Measurements from ENCODE around the gene PLD1. TPM values are rescaled to one million over a fixed set of nuclear protein-coding genes. Genes with fewer than 3 reads are reported as not detected.

PLD1 gene
- total and polyA plus RNA-seq, 9 donors, result 24.6 to 125 (median 52.1) TPM

GRCh38 chr3:171672538-171672937, 137.7 kb downstream of the PLD1 start:
- Histone ChIP-seq H3K4me1 (ENCODE audit: insufficient read depth) (no peaks in the 10 kb centered on the region), H3K36me3 (no peaks in the 10 kb centered on the region), H3K4me3 (no peak overlapping the region), H3K9me3 (no peaks in the 10 kb centered on the region), H3K27ac (no peak overlapping the region), H3K27me3 (no peaks in the 10 kb centered on the region)
- 98 to 99% (median 99%) methylated on average over 5 of the region's 5 CpGs for WGBS, 3 donors
- intact Hi-C loops (cut with DNase I), result no loop called here
- no peak for TF ChIP-seq EP300 (IDR thresholded peaks at IDR 0.05)
- no peak for TF ChIP-seq POLR2A (IDR thresholded peaks at IDR 0.05)
- TF ChIP-seq CTCF (IDR thresholded peaks at IDR 0.05), result no peak
- no peak for DNase-seq

- no peak overlapping the region for H3K4me3 ChIP-seq
- no peaks in the 10 kb centered on the region for H3K27me3 ChIP-seq
- DNase-seq, result no peak
- H3K27ac ChIP-seq, result no peak overlapping the region
- no peaks in the 10 kb centered on the region for H3K36me3 ChIP-seq
- no peaks in the 10 kb centered on the region for H3K4me1 ChIP-seq (ENCODE audit: insufficient read depth)
- intact Hi-C loops (cut with DNase I), result no loop called here
- 78 to 83% (median 79%) methylated on average over 3 of the region's 3 CpGs for WGBS, 3 donors
- TF ChIP-seq EP300 (IDR thresholded peaks at IDR 0.05), result no peak
- no peak for TF ChIP-seq POLR2A (IDR thresholded peaks at IDR 0.05)
- TF ChIP-seq CTCF (IDR thresholded peaks at IDR 0.05), result no peak
- no peaks in the 10 kb centered on the region for H3K9me3 ChIP-seq
These were observed 138.2 kb downstream of the PLD1 start for GRCh38 chr3:171672124-171672523.

GRCh38 chr3:171671709-171672108, 138.6 kb downstream of the PLD1 start:
- DNase-seq, result no peak
- TF ChIP-seq POLR2A (IDR thresholded peaks at IDR 0.05), result no peak
- H3K4me1 ChIP-seq (ENCODE audit: insufficient read depth), result no peaks in the 10 kb centered on the region
- no peak overlapping the region for H3K4me3 ChIP-seq
- intact Hi-C loops (cut with DNase I), result no loop called here
- WGBS, 3 donors, result 80 to 89% (median 89%) methylated on average over 4 of the region's 4 CpGs
- no peaks in the 10 kb centered on the region for H3K27me3 ChIP-seq
- H3K36me3 ChIP-seq, result no peaks in the 10 kb centered on the region
- H3K9me3 ChIP-seq, result no peaks in the 10 kb centered on the region
- H3K27ac ChIP-seq, result no peak overlapping the region

- Histone ChIP-seq H3K4me3 (no peak overlapping the region), H3K27me3 (no peaks in the 10 kb centered on the region), H3K36me3 (no peaks in the 10 kb centered on the region), H3K9me3 (no peaks in the 10 kb centered on the region), H3K4me1 (ENCODE audit: insufficient read depth) (no peaks in the 10 kb centered on the region), H3K27ac (no peak overlapping the region)
- intact Hi-C loops (cut with DNase I), result no loop called here
- no peak for DNase-seq
- WGBS, 3 donors, result 90 to 95% (median 92%) methylated on average over 4 of the region's 4 CpGs
- TF ChIP-seq CTCF (IDR thresholded peaks at IDR 0.05), result no peak
- no peak for TF ChIP-seq POLR2A (IDR thresholded peaks at IDR 0.05)
- no peak for TF ChIP-seq EP300 (IDR thresholded peaks at IDR 0.05)
These were observed 143.8 kb downstream of the PLD1 start for GRCh38 chr3:171666516-171666915.

- Histone ChIP-seq H3K4me3 (no peak overlapping the region), H3K36me3 (no peaks in the 10 kb centered on the region), H3K27ac (no peak overlapping the region), H3K27me3 (no peaks in the 10 kb centered on the region), H3K4me1 (ENCODE audit: insufficient read depth) (no peaks in the 10 kb centered on the region), H3K9me3 (no peaks in the 10 kb centered on the region)
- TF ChIP-seq POLR2A (IDR thresholded peaks at IDR 0.05), result no peak
- intact Hi-C loops (cut with DNase I), result no loop called here
- DNase-seq, result no peak
- 95 to 97% (median 96%) methylated on average over 4 of the region's 4 CpGs for WGBS, 3 donors
These were observed 146.5 kb downstream of the PLD1 start for GRCh38 chr3:171663805-171664204.

- Histone ChIP-seq H3K27ac (no peak overlapping the region), H3K9me3 (no peaks in the 10 kb centered on the region), H3K27me3 (no peaks in the 10 kb centered on the region), H3K4me1 (ENCODE audit: insufficient read depth) (no peaks in the 10 kb centered on the region), H3K36me3 (no peaks in the 10 kb centered on the region), H3K4me3 (no peak overlapping the region)
- 82 to 93% (median 89%) methylated on average over 3 of the region's 3 CpGs for WGBS, 3 donors
- DNase-seq, result no peak
- intact Hi-C loops (cut with DNase I), result no loop called here
- TF ChIP-seq CTCF (IDR thresholded peaks at IDR 0.05) (no peak), POLR2A (IDR thresholded peaks at IDR 0.05) (no peak), EP300 (IDR thresholded peaks at IDR 0.05) (no peak)
These were observed 148.8 kb downstream of the PLD1 start for GRCh38 chr3:171661484-171661883.
